ENCODE measurements around the gene RHOF. TPM values are rescaled to one million over a fixed set of nuclear protein-coding genes. Genes with fewer than 3 reads are reported as not detected.

The RHOF gene
- total and polyA plus RNA-seq, 2 of the 8 experiments (the other 6 are each of a cell fraction or from before 2014, with no cell fraction given), result 23.8 to 31.9 TPM

- DNase-seq (ENCODE audit: low read depth in 1 of 2, low spot score in 2 of 2) (no peak), FAIRE-seq (no peak)
- H4K20me1 ChIP-seq (replicated peaks in 1 of 2; ENCODE audit: control insufficient read depth in 1 of 2, insufficient read depth in 2 of 2, low read length in 2 of 2), result peaks cover 5 to 13% of the 10 kb centered on the region in 2 experiments
- no peak overlapping the region for H4K5ac ChIP-seq (ENCODE audit: insufficient read length, low read depth, low read length)
- no peak overlapping the region for H3K9ac ChIP-seq (replicated peaks in 1 of 4; ENCODE audit: extremely low read depth in 1 of 4, low read depth in 3 of 4, low read length in 3 of 4)
- no peak overlapping the region for H2BK15ac ChIP-seq (ENCODE audit: low read length)
- WGBS, 2 experiments (ENCODE audit: extremely low coverage in 1 of 2, insufficient coverage in 1 of 2, insufficient read length in 1 of 2, insufficient replicate concordance in 2 of 2, low coverage in 1 of 2, low lambda C conversion rate in 2 of 2, missing lambda C conversion rate in 1 of 2), result 95% methylated on average over 17 of the region's 17 CpGs; no CpG with 5 or more reads in 1 of the 2 experiments
- H4K91ac ChIP-seq (replicated peaks; ENCODE audit: insufficient read length, low read length), result no peak overlapping the region
- no peak overlapping the region for H2BK20ac ChIP-seq (ENCODE audit: low read length)
- H3K79me2 ChIP-seq (ENCODE audit: control insufficient read depth in 1 of 2, insufficient read depth in 2 of 2, low read length in 2 of 2), result no peaks in the 10 kb centered on the region
- CTCF ChIA-PET (ENCODE audit: partially characterized antibody), result interaction anchor here (0.9 to 18.5 kb wide), 5 partner anchors 10 to 81 kb away, joined by 3 to 335 read pairs (median 3); partner anchors contain the start of genes RHOF and TMEM120B
- H3K27me3 ChIP-seq (replicated peaks in 1 of 4; ENCODE audit: control insufficient read depth in 3 of 4, extremely low read depth in 1 of 4, insufficient read depth in 3 of 4, low read length in 3 of 4), result no peaks in the 10 kb centered on the region
- H3K9me3 ChIP-seq (ENCODE audit: insufficient read depth in 2 of 2, low read depth in 1 of 2, low read length in 1 of 2), result no peaks in the 10 kb centered on the region
- H2AK5ac ChIP-seq (ENCODE audit: low read depth, low read length), result no peak overlapping the region
- peaks cover 0 to 15% (median 11%) of the 10 kb centered on the region in 4 experiments; a peak in 6 of 7 replicates for H3K4me1 ChIP-seq (replicated peaks in 1 of 4; ENCODE audit: control insufficient read depth in 3 of 4, insufficient read depth in 4 of 4, low read length in 3 of 4)
- no peak overlapping the region for H3K23ac ChIP-seq (ENCODE audit: insufficient read length)
- H3K4me3 ChIP-seq (ENCODE audit: extremely low read depth in 1 of 4, insufficient read depth in 2 of 4, low read depth in 3 of 4, low read length in 4 of 4), result no peak overlapping the region
- POLR2A ChIA-PET (ENCODE audit: partially characterized antibody), result interaction anchor here (1.0 to 34.9 kb wide), 3 partner anchors 12 to 75 kb away, joined by 3 to 958 read pairs (median 3); partner anchors contain the start of genes RHOF and SETD1B
- H2BK5ac ChIP-seq (ENCODE audit: low read depth, low read length), result no peak overlapping the region
- no peak overlapping the region for H2AFZ ChIP-seq (ENCODE audit: low read length)
- no peak overlapping the region for H3K14ac ChIP-seq (ENCODE audit: insufficient read length)
- H3K36me3 ChIP-seq (ENCODE audit: control insufficient read depth in 2 of 4, insufficient read depth in 4 of 4, low read length in 3 of 4), result peaks cover 0 to 6% (median 5%) of the 10 kb centered on the region in 4 experiments; a peak in 4 of 8 replicates
- H3K18ac ChIP-seq (ENCODE audit: extremely low read depth, low read length), result no peak overlapping the region
- no peak overlapping the region for H3K4ac ChIP-seq (replicated peaks; ENCODE audit: insufficient read length, low read depth, low read length)
- H3K56ac ChIP-seq (replicated peaks; ENCODE audit: insufficient read length, low read depth, low read length), result no peak overlapping the region
- H3K79me1 ChIP-seq (ENCODE audit: low read depth, low read length), result no peaks in the 10 kb centered on the region; the same call in none of the 2 replicates
- no peaks in the 10 kb centered on the region for H3K23me2 ChIP-seq (ENCODE audit: low read depth, low read length)
- TF ChIP-seq POLR2A (IDR thresholded peaks at IDR 0.05; ENCODE audit: control extremely low read depth in 1 of 2, low read depth in 2 of 2, low read length in 2 of 2), result peak in 1 of 2 experiments; percentile 10; a peak in 1 of 3 replicates
- TF ChIP-seq CTBP2 (IDR thresholded peaks at IDR 0.05; ENCODE audit: borderline replicate concordance, insufficient read depth, insufficient read length, low read length), result no peak
- H3K4me2 ChIP-seq (ENCODE audit: insufficient read depth in 1 of 2, low read depth in 2 of 2, low read length in 2 of 2), result no peak overlapping the region
- no peak overlapping the region for H2BK120ac ChIP-seq (replicated peaks; ENCODE audit: low read depth, low read length)
- H4K8ac ChIP-seq (ENCODE audit: extremely low read depth, insufficient read depth, low read length), result peak overlapping the region; percentile 57
- no peak overlapping the region; the same call in 1 of the 2 replicates for H3K27ac ChIP-seq (ENCODE audit: low read depth, low read length)
- H2BK12ac ChIP-seq (ENCODE audit: low read depth, low read length), result no peak overlapping the region
Observed at GRCh38 chr12:121779422-121779895, 14.0 kb downstream of the RHOF start.
